GM20000 (cell line): ENCODE data around the gene DTNB.
"Not testable (repeated sequence)": the region's sequence is repeated elsewhere in the genome, so short reads cannot be mapped to it uniquely, and the experiment has no call there.

Source experiments
- DNase-seq: peaks from one replicate; pipeline ENCODE4 v3.0.0; 2012; ENCODE audit warnings: low spot score
- TF ChIP-seq, protein P1 (sequence below): IDR thresholded peaks from 2 replicates; pipeline ENCODE4 v1.5.1; 2012; ENCODE audit warnings: mild to moderate bottlenecking, control low read depth; ENCODE audit errors: extremely low read depth, missing control alignments

Gene DTNB

DNA sequence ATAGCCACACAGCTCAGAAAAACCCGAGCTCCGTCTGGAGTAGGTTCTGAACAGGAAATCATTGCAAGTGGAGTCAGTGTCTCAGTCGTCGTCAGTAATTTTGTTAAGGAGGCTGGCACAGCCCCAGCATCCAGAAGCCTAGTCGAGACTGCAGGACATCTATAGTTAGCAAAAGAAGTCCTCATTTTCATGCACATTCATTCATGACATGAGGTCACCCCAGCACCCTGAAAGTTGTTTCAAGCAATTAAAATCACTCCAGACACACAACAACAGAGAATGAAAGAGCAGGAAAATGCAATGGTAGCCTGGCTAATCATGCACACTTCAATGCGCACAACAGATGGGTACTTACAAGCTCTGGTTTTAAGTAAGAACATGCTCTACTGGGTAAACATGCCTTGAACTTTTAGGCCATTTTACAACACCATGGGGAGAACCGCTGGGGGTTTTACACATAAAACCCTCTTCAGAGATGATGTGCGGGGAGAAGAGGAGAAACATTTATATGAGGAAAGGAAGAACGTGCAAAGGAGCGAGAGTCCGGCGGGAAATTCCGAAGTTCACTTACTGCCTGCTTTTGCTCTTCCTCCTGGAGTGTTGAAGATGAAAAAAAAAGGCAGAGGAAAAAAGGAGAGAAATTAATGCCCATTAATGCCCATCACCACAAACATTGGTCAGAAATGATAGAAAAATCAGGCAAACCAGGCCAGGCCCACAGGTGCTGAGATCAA is 254.3 kb downstream of the DTNB start:
- TF ChIP-seq, protein P1, sequence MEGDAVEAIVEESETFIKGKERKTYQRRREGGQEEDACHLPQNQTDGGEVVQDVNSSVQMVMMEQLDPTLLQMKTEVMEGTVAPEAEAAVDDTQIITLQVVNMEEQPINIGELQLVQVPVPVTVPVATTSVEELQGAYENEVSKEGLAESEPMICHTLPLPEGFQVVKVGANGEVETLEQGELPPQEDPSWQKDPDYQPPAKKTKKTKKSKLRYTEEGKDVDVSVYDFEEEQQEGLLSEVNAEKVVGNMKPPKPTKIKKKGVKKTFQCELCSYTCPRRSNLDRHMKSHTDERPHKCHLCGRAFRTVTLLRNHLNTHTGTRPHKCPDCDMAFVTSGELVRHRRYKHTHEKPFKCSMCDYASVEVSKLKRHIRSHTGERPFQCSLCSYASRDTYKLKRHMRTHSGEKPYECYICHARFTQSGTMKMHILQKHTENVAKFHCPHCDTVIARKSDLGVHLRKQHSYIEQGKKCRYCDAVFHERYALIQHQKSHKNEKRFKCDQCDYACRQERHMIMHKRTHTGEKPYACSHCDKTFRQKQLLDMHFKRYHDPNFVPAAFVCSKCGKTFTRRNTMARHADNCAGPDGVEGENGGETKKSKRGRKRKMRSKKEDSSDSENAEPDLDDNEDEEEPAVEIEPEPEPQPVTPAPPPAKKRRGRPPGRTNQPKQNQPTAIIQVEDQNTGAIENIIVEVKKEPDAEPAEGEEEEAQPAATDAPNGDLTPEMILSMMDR, result no peak
- no peak for DNase-seq

- DNase-seq, result peak; percentile 60
Measured at GRCh38 chr2:25417715-25418369, 255.5 kb downstream of the DTNB start.

GRCh38 chr2:25416674-25417073 is 256.7 kb downstream of the DTNB start:
- TF ChIP-seq, protein P1, result no peak
- no peak for DNase-seq

More at GRCh38 chr2:25417715-25418369, 255.5 kb downstream of the DTNB start:
- TF ChIP-seq, protein P1, result no peak

DNA sequence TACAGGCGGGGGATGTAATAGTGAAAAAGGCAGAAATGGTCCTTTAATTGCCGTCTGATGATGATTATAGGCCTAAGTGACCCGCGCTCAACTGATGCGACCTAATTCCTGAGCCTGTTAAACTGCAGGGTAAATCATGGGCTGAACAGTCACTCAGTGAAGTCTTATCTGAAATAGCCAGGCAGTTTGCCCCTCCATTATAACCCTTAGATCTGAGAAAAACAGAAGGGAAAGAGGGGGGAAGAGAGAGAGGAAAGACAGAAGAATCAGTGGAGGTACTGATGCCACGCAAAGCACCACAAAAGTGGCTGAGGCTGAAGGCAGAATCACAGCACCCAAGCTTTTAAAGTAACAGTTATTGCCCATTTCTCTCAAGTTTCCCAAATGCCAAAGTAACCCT is 258.6 kb downstream of the DTNB start:
- TF ChIP-seq, protein P1, result no peak
- no peak for DNase-seq

GRCh38 chr2:25413409-25413808 is 260.0 kb downstream of the DTNB start:
- not testable (repeated sequence) for DNase-seq

GRCh38 chr2:25411753-25412152 is 261.6 kb downstream of the DTNB start:
- TF ChIP-seq, protein P1, result no peak
- no peak for DNase-seq

- TF ChIP-seq, protein P1, result no peak
- DNase-seq, result no peak
Measured at GRCh38 chr2:25411281-25411680, 262.1 kb downstream of the DTNB start.
